NCI-H510A treated with DMSO at 0.1 percent for 48 hours (cell line): ENCODE measurements around the gene MS4A7.
A peak's percentile ranks its signal among the peaks of the same experiment; 100 is the strongest.
"Not testable (repeated sequence)": the region's sequence is repeated elsewhere in the genome, so short reads cannot be mapped to it uniquely, and the experiment has no call there.

Experiments
- DNase-seq: peaks from one replicate; lab custom pipeline; 2025; lab: John Stamatoyannopoulos, UW

MS4A7 gene, protein sequence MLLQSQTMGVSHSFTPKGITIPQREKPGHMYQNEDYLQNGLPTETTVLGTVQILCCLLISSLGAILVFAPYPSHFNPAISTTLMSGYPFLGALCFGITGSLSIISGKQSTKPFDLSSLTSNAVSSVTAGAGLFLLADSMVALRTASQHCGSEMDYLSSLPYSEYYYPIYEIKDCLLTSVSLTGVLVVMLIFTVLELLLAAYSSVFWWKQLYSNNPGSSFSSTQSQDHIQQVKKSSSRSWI

DNA sequence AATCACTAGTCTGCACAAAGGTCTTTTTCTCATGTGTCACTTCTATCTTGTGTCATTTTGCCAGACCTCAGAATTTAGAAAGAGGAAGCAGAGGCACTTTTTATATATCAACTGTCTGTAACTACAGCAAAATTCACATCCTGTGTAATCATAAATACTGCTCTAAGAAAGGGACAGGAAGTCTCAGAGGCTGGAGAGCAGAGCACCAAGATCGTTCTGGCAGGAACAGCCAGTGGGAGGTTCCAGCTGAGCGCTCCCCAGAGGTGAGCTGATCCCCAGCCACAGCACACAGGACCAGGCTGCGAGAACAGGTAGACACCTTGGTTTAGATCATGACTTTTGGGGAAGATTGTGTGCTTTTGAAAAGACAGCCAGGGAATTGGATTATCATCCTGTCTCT, at the start of gene MS4A7:
Gene MS4A7, plus strand, starts transcription at position 179 of the 400 bp plus-strand sequence. CDS start 4,610 bp downstream, outside the sequence.
- DNase-seq = no peak

DNA sequence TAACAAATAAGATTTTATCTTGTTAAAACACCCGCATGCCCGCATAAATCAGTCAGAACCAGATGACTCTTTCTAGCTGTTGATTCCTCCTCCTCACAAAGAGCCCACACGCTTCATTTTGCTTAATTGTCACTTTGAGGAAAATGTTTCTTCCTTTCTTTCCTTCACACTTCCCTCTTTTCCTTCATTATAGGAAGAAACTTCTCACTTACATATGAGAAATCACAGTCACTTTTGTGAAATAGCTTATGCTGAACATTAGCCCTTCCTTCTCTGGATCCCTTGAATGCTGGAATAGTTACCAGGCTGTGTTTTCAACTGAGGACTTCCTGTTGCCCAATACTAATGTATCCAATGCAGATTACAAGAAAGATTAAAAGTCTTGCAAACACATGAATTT, 45.5 kb upstream of the MS4A7 start:
- DNase-seq = no peak

DNA sequence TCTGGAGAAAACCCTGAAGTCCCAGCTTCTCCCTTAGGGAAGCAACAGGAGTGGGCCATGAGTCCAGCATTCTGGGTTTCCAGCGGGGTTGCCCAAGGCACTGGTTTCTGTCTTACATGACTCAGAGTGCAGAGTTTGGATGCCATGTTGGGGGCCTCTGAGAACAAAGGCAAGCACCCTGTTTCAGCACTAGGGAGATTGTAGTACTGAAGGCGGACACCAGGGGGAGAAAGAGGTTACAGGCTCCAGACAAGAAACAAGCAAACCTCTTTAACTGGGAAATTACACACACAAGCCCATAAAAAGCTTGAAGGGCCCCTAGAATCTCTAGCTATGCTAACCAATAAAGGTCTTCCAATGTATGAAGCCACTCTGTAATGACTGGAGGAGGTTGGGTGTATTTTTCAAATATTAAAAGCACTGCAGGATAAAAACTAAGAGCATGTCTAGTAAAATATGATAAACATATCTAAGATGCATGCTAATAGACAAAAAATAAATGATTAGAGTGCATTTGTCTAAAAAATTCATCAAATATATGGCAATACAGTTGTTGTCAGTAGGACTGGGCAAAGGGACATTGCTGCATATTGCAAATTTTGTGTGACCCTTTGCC, 44.2 kb upstream of the MS4A7 start:
- DNase-seq = peak; percentile 13

- no peak for DNase-seq
Measured at GRCh38 chr11:60336767-60337391, 41.5 kb upstream of the MS4A7 start.

- DNase-seq = no peak
Measured at GRCh38 chr11:60338053-60338452, 40.3 kb upstream of the MS4A7 start.

DNA sequence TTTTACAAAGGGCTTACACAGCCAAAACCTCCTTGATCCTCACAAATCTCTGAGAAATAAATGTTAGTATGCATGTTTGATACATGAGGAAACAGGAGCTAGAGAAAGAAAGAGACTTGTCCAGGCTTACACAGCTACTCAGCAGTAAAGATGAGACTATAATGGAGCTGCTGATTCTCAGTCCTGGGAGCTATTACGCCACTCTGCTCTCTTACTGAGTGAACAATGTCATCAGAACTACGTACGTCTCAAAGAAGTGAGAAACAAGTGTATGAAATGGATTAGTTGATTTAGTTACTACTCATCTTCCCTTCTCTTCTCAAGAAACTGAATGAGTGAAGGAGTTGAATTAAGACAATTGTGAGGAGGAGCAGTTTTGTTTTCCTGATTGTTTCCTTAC, 39.0 kb upstream of the MS4A7 start:
- no peak for DNase-seq

GRCh38 chr11:60343094-60343704, 35.1 kb upstream of the MS4A7 start:
- peak; percentile 5 for DNase-seq

GRCh38 chr11:60344146-60344545, 34.2 kb upstream of the MS4A7 start:
- no peak for DNase-seq

DNA sequence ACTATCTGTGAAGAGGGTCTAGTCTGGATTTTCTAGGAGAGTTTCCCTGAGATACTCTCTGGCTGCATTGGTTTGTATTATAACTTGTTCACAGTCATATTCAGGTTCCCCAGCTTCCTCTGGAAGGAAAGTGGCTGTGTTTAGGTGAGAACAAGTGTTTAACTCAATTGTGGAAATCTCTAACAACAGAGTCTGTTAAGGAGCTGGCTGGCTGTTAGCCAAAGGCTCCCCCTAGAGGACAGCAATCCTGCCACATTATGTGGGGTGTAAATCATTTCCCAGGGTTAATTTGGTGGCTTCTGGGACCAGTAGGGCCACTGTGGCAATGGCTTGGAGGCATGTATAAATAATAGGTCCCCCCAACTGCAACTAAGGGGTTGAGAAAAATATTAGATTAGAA, 32.8 kb upstream of the MS4A7 start:
- DNase-seq = no peak

DNA sequence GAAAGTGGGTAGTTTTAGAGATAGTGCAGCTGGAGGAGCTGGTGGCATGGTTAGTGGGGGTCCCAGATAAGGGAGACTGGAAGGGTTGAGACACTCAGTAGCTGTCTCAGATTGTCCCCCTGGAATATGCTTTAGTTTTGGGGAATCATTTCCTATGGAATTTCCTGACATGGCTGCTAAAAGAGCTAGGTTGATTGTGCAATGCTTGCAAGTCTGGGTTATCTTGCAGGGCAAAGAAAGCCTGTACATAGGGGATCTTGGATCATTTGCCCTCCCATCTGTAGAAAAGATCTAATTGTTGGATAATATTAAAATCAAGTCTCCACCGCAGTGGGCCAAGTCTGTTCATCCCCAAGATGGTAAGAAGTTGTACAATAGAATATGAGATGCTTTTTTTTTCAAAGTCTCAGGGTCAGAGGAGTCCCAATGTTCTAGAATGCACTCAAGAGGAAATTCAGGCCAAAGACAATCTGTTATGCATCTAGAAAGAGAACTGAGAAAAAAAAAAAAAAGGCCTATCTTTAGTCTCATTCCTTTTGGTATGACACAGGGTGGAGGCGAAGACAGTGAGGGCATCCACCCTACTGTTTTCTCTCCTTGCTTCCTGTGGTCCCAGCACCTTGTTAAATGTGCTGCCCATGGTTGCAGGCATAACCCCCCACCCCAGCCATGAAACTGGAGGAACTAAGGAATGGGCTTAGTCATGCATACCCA, 31.1 kb upstream of the MS4A7 start:
- DNase-seq = no peak

- no peak for DNase-seq
Measured at GRCh38 chr11:60348116-60348515, 30.2 kb upstream of the MS4A7 start.

GRCh38 chr11:60349990-60350389, 28.3 kb upstream of the MS4A7 start:
- no peak for DNase-seq

GRCh38 chr11:60357771-60358170, 20.6 kb upstream of the MS4A7 start:
- no peak for DNase-seq

- DNase-seq = no peak
Measured at GRCh38 chr11:60360621-60361020, 17.7 kb upstream of the MS4A7 start.

GRCh38 chr11:60362241-60362640, 16.1 kb upstream of the MS4A7 start:
- no peak for DNase-seq

GRCh38 chr11:60363542-60364470, 14.5 kb upstream of the MS4A7 start:
- DNase-seq = peak; percentile 57

- DNase-seq = not testable (repeated sequence)
Measured at GRCh38 chr11:60366262-60366904, 11.9 kb upstream of the MS4A7 start.

GRCh38 chr11:60367009-60367408, 11.3 kb upstream of the MS4A7 start:
- no peak for DNase-seq

- no peak for DNase-seq
Measured at GRCh38 chr11:60367896-60368295, 10.4 kb upstream of the MS4A7 start.

GRCh38 chr11:60370252-60370810, 8.0 kb upstream of the MS4A7 start:
- no peak for DNase-seq
